Heart left ventricle (tissue), 13 donors: ENCODE measurements around the gene SAV1.

Experiments
- POLR2A ChIP-seq, 2 donors: fragments of 450-650 bp; IDR thresholded peaks; one replicate each; pipeline ENCODE4 v1.6.1; 2017; ENCODE audit warnings: antibody characterized with exemption in 2 of 2, mild to moderate bottlenecking in 2 of 2, moderate library complexity in 2 of 2
- TF ChIP-seq, protein P1 (sequence below), 12 donors: fragments of 200-600 bp; sonication (generic) in 4 of 12; IDR thresholded peaks; one replicate each; pipeline versions ENCODE4 v1.5.0 to v1.8.0; 2018 to 2022; ENCODE audit warnings: antibody characterized with exemption in 12 of 12, mild to moderate bottlenecking in 5 of 12
- donor health status: ischemic (EF 13 %, LVEDD 7.1; RV severe dilation, severe dysfunction).
- donor health status: DM: no; HTN: yes; CAD: no.
- donor health status: DM: no; HTN: no; CAD: no.
- donor health status: ischemic (EF 25% LVEDD 6.9; RV normal size, moderate dysfunction).
- donor health status: ischemic (EF 25% LVEDD 5.7; RV mildly dilated, moderate dysfunction).
- donor health status: ischemic (EF 35%, LVEDD 5.7; RV mildly dilated, moderate dysfunction).
- donor health status: nonischemic (EF 11% LVEDD 7.7; RV severe dilation, severe dysfunction).
- donor health status: DM: yes; HTN: yes; CAD: no.
- donor health status: PGD.
- donor health status: ischemic (EF 29% LVEDD 5.4; RV normal size, mild dysfunction).
- donor health status: nonischemic (EF 23%, LVEDD 6.1; RV moderate dilation, normal function).

DNA sequence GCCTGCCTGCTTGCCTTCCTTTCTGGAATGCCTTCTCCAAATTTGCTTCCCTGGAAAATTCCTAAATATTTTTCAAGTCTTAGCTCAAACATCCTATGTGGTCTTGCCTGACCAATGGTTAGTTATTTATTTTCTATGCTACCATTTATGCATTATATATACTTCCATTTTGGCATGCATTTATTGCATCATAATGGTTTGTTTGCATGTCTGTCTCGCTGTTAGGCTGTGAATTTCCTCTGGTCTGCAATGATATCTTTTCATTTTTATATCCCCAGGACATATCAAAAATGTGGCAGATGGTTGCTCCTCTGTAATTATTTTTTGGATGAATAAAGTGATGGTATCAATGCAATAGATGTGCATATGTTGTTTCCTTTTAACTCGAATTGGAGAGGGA lies 77.6 kb downstream of the SAV1 start:
- TF ChIP-seq, protein P1, sequence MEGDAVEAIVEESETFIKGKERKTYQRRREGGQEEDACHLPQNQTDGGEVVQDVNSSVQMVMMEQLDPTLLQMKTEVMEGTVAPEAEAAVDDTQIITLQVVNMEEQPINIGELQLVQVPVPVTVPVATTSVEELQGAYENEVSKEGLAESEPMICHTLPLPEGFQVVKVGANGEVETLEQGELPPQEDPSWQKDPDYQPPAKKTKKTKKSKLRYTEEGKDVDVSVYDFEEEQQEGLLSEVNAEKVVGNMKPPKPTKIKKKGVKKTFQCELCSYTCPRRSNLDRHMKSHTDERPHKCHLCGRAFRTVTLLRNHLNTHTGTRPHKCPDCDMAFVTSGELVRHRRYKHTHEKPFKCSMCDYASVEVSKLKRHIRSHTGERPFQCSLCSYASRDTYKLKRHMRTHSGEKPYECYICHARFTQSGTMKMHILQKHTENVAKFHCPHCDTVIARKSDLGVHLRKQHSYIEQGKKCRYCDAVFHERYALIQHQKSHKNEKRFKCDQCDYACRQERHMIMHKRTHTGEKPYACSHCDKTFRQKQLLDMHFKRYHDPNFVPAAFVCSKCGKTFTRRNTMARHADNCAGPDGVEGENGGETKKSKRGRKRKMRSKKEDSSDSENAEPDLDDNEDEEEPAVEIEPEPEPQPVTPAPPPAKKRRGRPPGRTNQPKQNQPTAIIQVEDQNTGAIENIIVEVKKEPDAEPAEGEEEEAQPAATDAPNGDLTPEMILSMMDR (IDR thresholded peaks at IDR 0.05): no peak
- no peak for TF ChIP-seq POLR2A (IDR thresholded peaks at IDR 0.05)
